Measurements from ENCODE around the gene LTO1. TPM values are rescaled to one million over a fixed set of nuclear protein-coding genes. Genes with fewer than 3 reads are reported as not detected.

The LTO1 gene
- total RNA-seq, 1 experiment from 2014 or later, result 27.5 TPM

DNA sequence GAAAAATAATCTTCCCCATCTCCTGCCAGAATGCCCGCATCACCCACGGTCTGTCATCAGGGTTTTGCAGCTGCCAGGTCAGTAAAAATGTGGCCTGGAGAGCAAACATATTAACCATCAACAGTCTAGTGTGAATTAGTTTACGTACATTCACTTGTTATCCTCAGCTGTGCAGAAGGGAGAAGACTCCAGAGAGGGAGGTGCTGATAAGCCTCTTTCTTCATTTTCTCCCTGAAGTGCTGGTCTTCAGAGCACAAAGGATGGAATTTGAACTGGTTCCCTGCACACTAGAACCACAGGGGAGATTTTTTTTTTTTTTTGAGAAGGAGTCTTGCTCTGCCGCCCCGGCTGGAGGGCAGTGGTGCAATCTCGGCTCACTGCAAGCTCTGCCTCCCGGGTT is 20.4 kb upstream of the LTO1 start:
- Mint-ChIP-seq H3K27ac (no peak overlapping the region), H3K36me3 (peaks cover 13% of the 10 kb centered on the region), H3K4me1 (peaks cover 40% of the 10 kb centered on the region), H3K27me3 (ENCODE audit: low read depth) (no peaks in the 10 kb centered on the region), H3K9me3 (no peaks in the 10 kb centered on the region), H3K4me3 (no peak overlapping the region)
- DNase-seq (ENCODE audit: low spot score) (no peak), ATAC-seq (no peak)
- ChIA-PET POLR2A (no interaction called here), CTCF (interaction anchor here (1.2 to 1.6 kb wide), 4 partner anchors 11 to 197 kb away, joined by 3 to 5 read pairs (median 4); no protein-coding TSS in a partner anchor)
- TF ChIP-seq, protein P1, sequence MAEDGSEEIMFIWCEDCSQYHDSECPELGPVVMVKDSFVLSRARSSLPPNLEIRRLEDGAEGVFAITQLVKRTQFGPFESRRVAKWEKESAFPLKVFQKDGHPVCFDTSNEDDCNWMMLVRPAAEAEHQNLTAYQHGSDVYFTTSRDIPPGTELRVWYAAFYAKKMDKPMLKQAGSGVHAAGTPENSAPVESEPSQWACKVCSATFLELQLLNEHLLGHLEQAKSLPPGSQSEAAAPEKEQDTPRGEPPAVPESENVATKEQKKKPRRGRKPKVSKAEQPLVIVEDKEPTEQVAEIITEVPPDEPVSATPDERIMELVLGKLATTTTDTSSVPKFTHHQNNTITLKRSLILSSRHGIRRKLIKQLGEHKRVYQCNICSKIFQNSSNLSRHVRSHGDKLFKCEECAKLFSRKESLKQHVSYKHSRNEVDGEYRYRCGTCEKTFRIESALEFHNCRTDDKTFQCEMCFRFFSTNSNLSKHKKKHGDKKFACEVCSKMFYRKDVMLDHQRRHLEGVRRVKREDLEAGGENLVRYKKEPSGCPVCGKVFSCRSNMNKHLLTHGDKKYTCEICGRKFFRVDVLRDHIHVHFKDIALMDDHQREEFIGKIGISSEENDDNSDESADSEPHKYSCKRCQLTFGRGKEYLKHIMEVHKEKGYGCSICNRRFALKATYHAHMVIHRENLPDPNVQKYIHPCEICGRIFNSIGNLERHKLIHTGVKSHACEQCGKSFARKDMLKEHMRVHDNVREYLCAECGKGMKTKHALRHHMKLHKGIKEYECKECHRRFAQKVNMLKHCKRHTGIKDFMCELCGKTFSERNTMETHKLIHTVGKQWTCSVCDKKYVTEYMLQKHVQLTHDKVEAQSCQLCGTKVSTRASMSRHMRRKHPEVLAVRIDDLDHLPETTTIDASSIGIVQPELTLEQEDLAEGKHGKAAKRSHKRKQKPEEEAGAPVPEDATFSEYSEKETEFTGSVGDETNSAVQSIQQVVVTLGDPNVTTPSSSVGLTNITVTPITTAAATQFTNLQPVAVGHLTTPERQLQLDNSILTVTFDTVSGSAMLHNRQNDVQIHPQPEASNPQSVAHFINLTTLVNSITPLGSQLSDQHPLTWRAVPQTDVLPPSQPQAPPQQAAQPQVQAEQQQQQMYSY (CRISPR knock-in tag; IDR thresholded peaks at IDR 0.05), result no peak
- TF ChIP-seq, protein P2, sequence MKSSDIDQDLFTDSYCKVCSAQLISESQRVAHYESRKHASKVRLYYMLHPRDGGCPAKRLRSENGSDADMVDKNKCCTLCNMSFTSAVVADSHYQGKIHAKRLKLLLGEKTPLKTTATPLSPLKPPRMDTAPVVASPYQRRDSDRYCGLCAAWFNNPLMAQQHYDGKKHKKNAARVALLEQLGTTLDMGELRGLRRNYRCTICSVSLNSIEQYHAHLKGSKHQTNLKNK (CRISPR knock-in tag; IDR thresholded peaks at IDR 0.05), result no peak
- TF ChIP-seq JUN (CRISPR knock-in tag; IDR thresholded peaks at IDR 0.05) (no peak), TEAD1 (CRISPR knock-in tag; IDR thresholded peaks at IDR 0.05) (no peak), ZNF138 (CRISPR knock-in tag; conservative IDR thresholded peaks at IDR 0.05) (no peak), ZNF219 (CRISPR knock-in tag; IDR thresholded peaks at IDR 0.05; ENCODE audit: borderline replicate concordance) (no peak), ZBTB21 (CRISPR knock-in tag; IDR thresholded peaks at IDR 0.05; ENCODE audit: borderline replicate concordance) (no peak), NFYB (CRISPR knock-in tag; conservative IDR thresholded peaks at IDR 0.05; ENCODE audit: low read depth) (no peak), ESRRA (CRISPR knock-in tag; IDR thresholded peaks at IDR 0.05; ENCODE audit: borderline replicate concordance) (no peak), KAT7 (CRISPR knock-in tag; IDR thresholded peaks at IDR 0.05; ENCODE audit: borderline replicate concordance) (no peak), SOX15 (CRISPR knock-in tag; IDR thresholded peaks at IDR 0.05) (no peak), PRRX2 (CRISPR knock-in tag; IDR thresholded peaks at IDR 0.05) (no peak), FOXK1 (CRISPR knock-in tag; IDR thresholded peaks at IDR 0.05) (no peak), FOXJ3 (CRISPR knock-in tag; IDR thresholded peaks at IDR 0.05; ENCODE audit: borderline replicate concordance) (no peak), SMAD4 (CRISPR knock-in tag; IDR thresholded peaks at IDR 0.05) (no peak)
- TF ChIP-seq, protein P3, sequence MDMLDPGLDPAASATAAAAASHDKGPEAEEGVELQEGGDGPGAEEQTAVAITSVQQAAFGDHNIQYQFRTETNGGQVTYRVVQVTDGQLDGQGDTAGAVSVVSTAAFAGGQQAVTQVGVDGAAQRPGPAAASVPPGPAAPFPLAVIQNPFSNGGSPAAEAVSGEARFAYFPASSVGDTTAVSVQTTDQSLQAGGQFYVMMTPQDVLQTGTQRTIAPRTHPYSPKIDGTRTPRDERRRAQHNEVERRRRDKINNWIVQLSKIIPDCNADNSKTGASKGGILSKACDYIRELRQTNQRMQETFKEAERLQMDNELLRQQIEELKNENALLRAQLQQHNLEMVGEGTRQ (CRISPR knock-in tag; IDR thresholded peaks at IDR 0.05), result no peak
- TF ChIP-seq, protein P4, sequence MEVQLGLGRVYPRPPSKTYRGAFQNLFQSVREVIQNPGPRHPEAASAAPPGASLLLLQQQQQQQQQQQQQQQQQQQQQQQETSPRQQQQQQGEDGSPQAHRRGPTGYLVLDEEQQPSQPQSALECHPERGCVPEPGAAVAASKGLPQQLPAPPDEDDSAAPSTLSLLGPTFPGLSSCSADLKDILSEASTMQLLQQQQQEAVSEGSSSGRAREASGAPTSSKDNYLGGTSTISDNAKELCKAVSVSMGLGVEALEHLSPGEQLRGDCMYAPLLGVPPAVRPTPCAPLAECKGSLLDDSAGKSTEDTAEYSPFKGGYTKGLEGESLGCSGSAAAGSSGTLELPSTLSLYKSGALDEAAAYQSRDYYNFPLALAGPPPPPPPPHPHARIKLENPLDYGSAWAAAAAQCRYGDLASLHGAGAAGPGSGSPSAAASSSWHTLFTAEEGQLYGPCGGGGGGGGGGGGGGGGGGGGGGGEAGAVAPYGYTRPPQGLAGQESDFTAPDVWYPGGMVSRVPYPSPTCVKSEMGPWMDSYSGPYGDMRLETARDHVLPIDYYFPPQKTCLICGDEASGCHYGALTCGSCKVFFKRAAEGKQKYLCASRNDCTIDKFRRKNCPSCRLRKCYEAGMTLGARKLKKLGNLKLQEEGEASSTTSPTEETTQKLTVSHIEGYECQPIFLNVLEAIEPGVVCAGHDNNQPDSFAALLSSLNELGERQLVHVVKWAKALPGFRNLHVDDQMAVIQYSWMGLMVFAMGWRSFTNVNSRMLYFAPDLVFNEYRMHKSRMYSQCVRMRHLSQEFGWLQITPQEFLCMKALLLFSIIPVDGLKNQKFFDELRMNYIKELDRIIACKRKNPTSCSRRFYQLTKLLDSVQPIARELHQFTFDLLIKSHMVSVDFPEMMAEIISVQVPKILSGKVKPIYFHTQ (CRISPR knock-in tag; IDR thresholded peaks at IDR 0.05), result no peak
- TF ChIP-seq, protein P5, sequence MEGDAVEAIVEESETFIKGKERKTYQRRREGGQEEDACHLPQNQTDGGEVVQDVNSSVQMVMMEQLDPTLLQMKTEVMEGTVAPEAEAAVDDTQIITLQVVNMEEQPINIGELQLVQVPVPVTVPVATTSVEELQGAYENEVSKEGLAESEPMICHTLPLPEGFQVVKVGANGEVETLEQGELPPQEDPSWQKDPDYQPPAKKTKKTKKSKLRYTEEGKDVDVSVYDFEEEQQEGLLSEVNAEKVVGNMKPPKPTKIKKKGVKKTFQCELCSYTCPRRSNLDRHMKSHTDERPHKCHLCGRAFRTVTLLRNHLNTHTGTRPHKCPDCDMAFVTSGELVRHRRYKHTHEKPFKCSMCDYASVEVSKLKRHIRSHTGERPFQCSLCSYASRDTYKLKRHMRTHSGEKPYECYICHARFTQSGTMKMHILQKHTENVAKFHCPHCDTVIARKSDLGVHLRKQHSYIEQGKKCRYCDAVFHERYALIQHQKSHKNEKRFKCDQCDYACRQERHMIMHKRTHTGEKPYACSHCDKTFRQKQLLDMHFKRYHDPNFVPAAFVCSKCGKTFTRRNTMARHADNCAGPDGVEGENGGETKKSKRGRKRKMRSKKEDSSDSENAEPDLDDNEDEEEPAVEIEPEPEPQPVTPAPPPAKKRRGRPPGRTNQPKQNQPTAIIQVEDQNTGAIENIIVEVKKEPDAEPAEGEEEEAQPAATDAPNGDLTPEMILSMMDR (IDR thresholded peaks at IDR 0.05), result no peak
- TF ChIP-seq, protein P6, sequence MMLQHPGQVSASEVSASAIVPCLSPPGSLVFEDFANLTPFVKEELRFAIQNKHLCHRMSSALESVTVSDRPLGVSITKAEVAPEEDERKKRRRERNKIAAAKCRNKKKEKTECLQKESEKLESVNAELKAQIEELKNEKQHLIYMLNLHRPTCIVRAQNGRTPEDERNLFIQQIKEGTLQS (CRISPR knock-in tag; conservative IDR thresholded peaks at IDR 0.05), result no peak
- TF ChIP-seq, protein P7, sequence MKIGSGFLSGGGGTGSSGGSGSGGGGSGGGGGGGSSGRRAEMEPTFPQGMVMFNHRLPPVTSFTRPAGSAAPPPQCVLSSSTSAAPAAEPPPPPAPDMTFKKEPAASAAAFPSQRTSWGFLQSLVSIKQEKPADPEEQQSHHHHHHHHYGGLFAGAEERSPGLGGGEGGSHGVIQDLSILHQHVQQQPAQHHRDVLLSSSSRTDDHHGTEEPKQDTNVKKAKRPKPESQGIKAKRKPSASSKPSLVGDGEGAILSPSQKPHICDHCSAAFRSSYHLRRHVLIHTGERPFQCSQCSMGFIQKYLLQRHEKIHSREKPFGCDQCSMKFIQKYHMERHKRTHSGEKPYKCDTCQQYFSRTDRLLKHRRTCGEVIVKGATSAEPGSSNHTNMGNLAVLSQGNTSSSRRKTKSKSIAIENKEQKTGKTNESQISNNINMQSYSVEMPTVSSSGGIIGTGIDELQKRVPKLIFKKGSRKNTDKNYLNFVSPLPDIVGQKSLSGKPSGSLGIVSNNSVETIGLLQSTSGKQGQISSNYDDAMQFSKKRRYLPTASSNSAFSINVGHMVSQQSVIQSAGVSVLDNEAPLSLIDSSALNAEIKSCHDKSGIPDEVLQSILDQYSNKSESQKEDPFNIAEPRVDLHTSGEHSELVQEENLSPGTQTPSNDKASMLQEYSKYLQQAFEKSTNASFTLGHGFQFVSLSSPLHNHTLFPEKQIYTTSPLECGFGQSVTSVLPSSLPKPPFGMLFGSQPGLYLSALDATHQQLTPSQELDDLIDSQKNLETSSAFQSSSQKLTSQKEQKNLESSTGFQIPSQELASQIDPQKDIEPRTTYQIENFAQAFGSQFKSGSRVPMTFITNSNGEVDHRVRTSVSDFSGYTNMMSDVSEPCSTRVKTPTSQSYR (CRISPR knock-in tag; IDR thresholded peaks at IDR 0.05), result no peak
